MM.1S (cell line): Measurements from ENCODE around the gene GRIK1.

ENCODE experiments used
- EZH2 ChIP-seq: fragments of 300-600 bp; sonication (generic); optimal IDR thresholded peaks from 2 replicates; pipeline ENCODE3; 2017; ENCODE audit warnings: low read depth, mild to moderate bottlenecking, antibody characterized with exemption, low read length, mixed read lengths
- EZH2phosphoT487 ChIP-seq: fragments of 300-600 bp; sonication (generic); IDR thresholded peaks from 2 replicates; pipeline ENCODE4 v1.6.1; 2018; ENCODE audit warnings: antibody characterized with exemption, low read length
- TF ChIP-seq, protein P1 (sequence below): fragments of 300-600 bp; sonication (generic); IDR thresholded peaks from 2 replicates; pipeline ENCODE4 v1.5.1; 2016; ENCODE audit warnings: antibody characterized with exemption, low read length, mixed read lengths

DNA sequence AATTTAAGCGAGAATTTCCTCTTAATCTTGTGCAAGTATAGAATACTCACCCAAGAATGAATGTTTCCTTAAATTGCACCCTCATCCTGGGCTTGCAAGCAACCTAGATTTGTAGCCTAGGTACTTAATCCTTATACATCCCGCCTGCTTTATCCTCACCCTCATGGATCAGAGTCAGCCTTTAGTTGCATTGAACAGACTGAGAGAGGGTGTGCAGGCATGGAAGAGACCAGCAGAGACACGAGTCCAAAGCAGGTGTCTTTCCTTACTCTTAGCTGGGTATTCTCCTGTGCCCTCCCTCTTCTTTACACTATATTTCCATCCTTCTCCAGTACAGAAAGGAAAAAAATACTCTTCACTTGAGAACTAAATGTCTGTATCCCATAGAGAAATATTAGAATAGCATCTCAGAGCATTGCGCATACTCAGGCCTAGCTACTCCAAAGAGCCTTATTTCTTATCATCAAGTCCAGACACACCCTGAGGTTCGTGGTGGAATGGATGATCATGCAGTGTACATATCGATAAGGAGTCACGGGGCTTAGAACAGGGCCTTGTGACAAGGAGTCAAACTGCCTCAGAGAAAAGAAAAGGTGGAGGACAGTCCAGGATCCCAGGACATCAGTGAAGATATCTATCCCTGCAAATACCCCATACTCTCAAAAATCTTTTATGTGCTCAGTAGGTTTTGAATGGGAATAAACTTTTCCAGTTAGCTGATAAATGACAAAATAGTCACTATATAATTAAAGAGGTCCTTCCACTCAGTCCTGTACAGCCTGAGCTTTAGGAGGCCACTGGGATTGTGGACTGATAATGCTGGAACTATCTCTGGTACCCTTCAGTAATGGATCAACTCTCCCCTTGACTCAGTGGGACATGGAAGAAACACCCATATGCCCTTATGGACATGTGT lies 297.9 kb downstream of the GRIK1 start:
- TF ChIP-seq, protein P1, sequence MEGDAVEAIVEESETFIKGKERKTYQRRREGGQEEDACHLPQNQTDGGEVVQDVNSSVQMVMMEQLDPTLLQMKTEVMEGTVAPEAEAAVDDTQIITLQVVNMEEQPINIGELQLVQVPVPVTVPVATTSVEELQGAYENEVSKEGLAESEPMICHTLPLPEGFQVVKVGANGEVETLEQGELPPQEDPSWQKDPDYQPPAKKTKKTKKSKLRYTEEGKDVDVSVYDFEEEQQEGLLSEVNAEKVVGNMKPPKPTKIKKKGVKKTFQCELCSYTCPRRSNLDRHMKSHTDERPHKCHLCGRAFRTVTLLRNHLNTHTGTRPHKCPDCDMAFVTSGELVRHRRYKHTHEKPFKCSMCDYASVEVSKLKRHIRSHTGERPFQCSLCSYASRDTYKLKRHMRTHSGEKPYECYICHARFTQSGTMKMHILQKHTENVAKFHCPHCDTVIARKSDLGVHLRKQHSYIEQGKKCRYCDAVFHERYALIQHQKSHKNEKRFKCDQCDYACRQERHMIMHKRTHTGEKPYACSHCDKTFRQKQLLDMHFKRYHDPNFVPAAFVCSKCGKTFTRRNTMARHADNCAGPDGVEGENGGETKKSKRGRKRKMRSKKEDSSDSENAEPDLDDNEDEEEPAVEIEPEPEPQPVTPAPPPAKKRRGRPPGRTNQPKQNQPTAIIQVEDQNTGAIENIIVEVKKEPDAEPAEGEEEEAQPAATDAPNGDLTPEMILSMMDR, result no peak
- TF ChIP-seq EZH2 (no peak), EZH2phosphoT487 (no peak)
